NCI-H2107 treated with DMSO at 0.1 percent for 48 hours (cell line): ENCODE measurements around the gene UNC5A.

Experiments used
- DNase-seq: peaks from one replicate; lab custom pipeline; 2025; ENCODE audit not compliant: unreplicated experiment; lab: John Stamatoyannopoulos, UW

UNC5A gene

DNA sequence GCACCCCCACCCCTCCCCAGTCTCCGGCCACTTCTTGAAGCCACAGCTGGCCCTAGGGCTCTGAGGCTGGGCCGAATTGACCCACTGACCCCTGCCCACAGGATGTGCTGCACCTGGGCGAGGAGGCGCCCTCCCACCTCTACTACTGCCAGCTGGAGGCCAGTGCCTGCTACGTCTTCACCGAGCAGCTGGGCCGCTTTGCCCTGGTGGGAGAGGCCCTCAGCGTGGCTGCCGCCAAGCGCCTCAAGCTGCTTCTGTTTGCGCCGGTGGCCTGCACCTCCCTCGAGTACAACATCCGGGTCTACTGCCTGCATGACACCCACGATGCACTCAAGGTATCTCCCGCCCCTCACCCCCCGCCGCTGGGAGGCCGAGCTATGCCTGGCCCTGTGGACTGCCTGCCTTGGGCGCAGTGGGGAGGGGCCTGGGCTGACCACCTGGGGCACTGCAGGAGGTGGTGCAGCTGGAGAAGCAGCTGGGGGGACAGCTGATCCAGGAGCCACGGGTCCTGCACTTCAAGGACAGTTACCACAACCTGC is 67.5 kb downstream of the UNC5A start:
- DNase-seq = no peak

DNA sequence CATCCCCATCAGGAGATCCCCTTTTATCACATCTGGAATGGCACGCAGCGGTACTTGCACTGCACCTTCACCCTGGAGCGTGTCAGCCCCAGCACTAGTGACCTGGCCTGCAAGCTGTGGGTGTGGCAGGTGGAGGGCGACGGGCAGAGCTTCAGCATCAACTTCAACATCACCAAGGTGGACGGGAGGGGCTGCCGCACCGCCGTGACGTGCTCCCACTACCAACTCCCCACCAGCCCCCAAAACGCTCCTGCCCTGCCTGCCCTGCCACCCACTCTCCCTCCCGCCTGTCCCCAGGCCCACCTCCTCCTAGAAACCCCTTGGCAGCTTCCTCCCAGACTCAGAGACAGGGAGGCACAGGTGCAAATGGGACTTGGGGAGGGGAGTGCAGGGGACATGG is 68.1 kb downstream of the UNC5A start:
- DNase-seq = no peak

GRCh38 chr5:176878906-176879662 is 68.7 kb downstream of the UNC5A start:
- DNase-seq = no peak

DNA sequence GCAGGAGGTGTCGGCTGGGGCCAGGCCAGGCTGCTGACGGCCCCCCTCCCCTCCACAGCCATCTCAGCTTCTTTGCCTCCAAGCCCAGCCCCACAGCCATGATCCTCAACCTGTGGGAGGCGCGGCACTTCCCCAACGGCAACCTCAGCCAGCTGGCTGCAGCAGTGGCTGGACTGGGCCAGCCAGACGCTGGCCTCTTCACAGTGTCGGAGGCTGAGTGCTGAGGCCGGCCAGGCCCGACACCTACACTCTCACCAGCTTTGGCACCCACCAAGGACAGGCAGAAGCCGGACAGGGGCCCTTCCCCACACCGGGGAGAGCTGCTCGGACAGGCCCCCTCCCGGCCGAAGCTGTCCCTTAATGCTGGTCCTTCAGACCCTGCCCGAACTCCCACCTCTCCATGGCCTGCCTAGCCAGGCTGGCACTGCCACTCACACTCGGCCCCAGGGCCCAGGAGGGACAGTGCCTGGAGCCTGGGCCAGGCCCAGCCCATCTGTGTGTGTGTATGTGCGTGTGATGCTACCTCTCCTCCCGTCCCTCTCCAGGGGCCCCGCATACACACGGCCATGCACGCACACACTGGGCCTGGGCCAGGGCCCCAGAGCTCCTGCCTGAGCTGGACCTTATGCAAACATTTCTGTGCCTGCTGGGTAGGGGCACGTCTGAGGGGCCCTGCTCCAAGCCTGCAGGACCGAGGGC is 69.5 kb downstream of the UNC5A start:
- no peak for DNase-seq

- DNase-seq = no peak
Measured at GRCh38 chr5:176880366-176881020, 70.1 kb downstream of the UNC5A start.

- DNase-seq = no peak
Measured at GRCh38 chr5:176881021-176881749, 70.8 kb downstream of the UNC5A start.

- DNase-seq = no peak
Measured at GRCh38 chr5:176881816-176882566, 71.6 kb downstream of the UNC5A start.

DNA sequence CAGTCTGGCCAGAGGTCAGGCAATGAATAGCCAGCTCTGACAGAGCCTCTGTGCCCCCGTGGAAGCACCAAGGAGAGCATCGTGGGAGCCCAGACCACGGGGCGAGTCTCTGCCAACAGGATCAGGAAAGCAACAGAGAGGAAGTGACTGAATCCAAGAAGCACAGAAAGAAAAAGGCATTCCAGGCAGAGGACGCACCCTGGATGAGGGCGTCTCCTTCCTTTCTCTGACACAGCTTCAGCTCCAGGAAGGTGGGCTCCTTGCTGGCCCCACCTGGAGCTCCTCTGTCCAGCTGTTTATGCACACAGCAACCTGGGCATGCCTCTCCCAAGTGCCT is 72.2 kb downstream of the UNC5A start:
- DNase-seq = no peak

DNA sequence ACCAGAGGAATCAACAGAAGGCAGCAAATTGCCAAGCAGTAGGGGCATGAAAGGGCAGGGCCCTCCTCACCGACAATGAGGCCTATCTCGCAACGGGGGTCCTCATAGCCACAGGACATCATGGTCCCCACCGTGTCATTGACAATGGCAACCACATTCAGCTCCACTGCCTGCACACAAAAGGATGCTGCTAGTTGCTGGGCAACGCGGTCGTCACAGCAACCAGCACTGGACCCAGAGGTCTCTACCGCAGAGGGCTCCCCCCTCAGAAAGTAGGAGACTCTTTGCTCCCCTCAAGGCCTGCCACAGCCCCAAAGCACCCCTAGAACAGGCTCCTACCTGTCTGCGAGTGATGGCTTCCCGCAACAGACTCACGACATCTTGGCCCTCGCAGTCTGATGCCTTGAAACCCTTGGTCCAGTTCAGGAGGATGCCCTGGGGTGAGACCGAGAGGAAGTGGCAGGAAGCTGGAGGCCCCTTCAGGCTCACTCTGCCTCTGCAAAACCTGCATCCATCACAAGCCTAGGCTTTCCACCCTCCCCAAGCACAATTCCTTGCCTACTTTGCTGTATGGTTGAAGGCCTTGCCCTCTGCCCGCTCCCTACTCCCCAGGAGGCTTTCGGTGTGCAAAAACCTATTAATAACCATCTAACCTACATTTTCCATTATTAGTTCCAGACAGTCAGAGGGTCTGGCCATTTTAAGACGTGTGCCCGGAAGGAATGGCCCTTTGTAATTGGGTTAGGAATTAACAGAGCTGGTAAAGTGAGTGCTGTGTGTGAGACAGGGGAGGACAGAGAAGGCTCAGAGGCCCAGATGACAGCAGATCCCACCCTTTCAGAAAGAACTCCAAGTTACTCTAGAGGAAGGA is 73.6 kb downstream of the UNC5A start:
- no peak for DNase-seq

GRCh38 chr5:176884571-176884890 is 74.2 kb downstream of the UNC5A start:
- no peak for DNase-seq

GRCh38 chr5:176886336-176887251 is 76.2 kb downstream of the UNC5A start:
- no peak for DNase-seq

- no peak for DNase-seq
Measured at GRCh38 chr5:176887252-176887849, 77.0 kb downstream of the UNC5A start.

GRCh38 chr5:176888016-176888864 is 77.9 kb downstream of the UNC5A start:
- DNase-seq = peak; percentile 17

- DNase-seq = no peak
Measured at GRCh38 chr5:176888865-176889165, 78.5 kb downstream of the UNC5A start.

DNA sequence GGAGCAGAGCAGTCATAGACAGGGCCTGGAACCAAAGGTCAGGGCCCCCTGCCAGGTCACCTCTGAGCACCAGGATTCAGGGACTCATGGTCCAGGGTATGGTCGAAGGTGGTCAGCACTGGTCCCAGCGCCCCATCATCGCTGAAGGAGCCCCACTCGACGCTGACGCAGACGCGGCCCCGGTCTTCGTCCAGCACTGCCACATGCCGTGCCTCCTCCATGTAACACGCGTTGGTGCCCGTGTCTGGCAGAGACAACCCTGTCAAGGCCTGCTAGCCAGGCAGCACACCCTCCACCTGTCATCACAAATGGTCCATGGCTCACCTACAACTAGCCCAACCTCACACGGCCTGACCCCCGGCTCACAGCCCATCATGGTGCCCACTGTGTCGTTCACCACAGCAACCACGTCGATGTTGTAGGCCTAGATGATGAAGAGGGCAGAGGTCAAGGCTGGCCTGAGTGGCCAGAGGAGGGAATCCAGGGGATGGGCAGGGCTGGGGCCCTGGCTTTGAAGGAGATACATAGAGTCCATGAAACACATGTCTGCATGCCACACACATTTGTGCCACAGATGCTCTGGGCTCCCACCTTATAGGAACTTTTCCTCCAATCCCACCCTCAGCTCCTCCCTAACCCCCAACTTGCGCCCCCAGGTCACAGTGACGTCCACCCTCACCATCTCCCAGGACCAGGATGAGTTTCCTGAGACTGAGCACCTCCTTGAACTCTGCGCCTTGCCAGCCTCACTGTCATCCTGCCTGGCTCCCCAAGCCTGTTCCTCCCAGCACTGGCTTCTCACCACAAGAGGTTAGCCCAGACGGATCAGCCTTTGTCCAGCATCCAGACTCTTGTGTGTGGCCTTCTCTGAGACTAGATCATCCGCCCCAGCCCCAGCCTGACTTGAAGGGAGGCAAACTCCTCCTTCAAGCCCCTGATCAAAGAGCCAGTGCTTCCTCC is 79.2 kb downstream of the UNC5A start:
- DNase-seq = no peak
